K562 (cell line): ENCODE data around the gene NME4.
A peak's percentile ranks its signal among the peaks of the same experiment; 100 is the strongest.

Experiments
- CBX1 ChIP-seq: sonication (generic); IDR thresholded peaks from 2 replicates; pipeline ENCODE4 v1.6.1; 2016; ENCODE audit warnings: antibody characterized with exemption, low read depth, mild to moderate bottlenecking
- EP300 ChIP-seq: IDR thresholded peaks from 2 replicates; pipeline ENCODE4 v1.6.1; 2012; ENCODE audit warnings: low read length, improper control_type of control experiment
- IRF2 ChIP-seq: sonication (generic); formaldehyde crosslinking; IDR thresholded peaks from 2 replicates; pipeline ENCODE4 v1.8.1; 2022; ENCODE audit warnings: mild to moderate bottlenecking, missing genetic modification reagents
- KDM1A ChIP-seq, 2 experiments: fragments of 450-650 bp; IDR thresholded peaks; 2 replicates each; pipeline ENCODE4 v1.6.1; 2016; ENCODE audit warnings: mild to moderate bottlenecking in 2 of 2
- MCM7 ChIP-seq, 2 experiments: fragments of 450-650 bp; IDR thresholded peaks; 2 replicates each; pipeline ENCODE4 v1.6.1; 2016 to 2018
- RBM14 ChIP-seq: fragments of 200-400 bp; formaldehyde crosslinking; IDR thresholded peaks from 2 replicates; pipeline ENCODE4 v1.6.1; 2018; ENCODE audit warnings: low read depth, mild to moderate bottlenecking, low read length, moderate library complexity, borderline replicate concordance; ENCODE audit not compliant: insufficient read depth
- SMAD4 ChIP-seq: fragments of 250-450 bp; sonication (Bioruptor Pico); conservative IDR thresholded peaks from 2 replicates; pipeline ENCODE4 v1.8.0; 2021; ENCODE audit warnings: inconsistent platforms, mild to moderate bottlenecking, moderate library complexity
- TFAM ChIP-seq: fragments of 250-450 bp; sonication (Bioruptor Pico); conservative IDR thresholded peaks from 2 replicates; pipeline ENCODE4 v1.5.0; 2021; ENCODE audit warnings: mild to moderate bottlenecking, moderate library complexity
- ZEB2 ChIP-seq: fragments of 450-650 bp; IDR thresholded peaks from 2 replicates; pipeline ENCODE4 v1.6.1; 2016
- ZFP36 ChIP-seq: fragments of 150-350 bp; IDR thresholded peaks from 2 replicates; pipeline ENCODE4 v1.6.1; 2018; ENCODE audit warnings: low read length, low read depth; ENCODE audit not compliant: partially characterized antibody
- TF ChIP-seq, protein P1 (sequence below): fragments of 250-450 bp; sonication (Bioruptor Pico); IDR thresholded peaks from 2 replicates; pipeline ENCODE4 v1.5.0; 2020; ENCODE audit warnings: mild to moderate bottlenecking, borderline replicate concordance
- TF ChIP-seq, protein P2 (sequence below), 3 experiments: IDR thresholded peaks in 2 of 3; conservative IDR thresholded peaks in 1 of 3; 2 replicates each; pipeline ENCODE4 v1.5.1; 2011 to 2012; ENCODE audit warnings: low read length in 3 of 3, mild to moderate bottlenecking in 3 of 3, control low read depth in 2 of 3, improper control_type of control experiment in 1 of 3, inconsistent platforms in 1 of 3, low read depth in 1 of 3, mixed read lengths in 1 of 3, moderate library complexity in 1 of 3; ENCODE audit not compliant: insufficient read depth in 2 of 3
- TF ChIP-seq, protein P3 (sequence below): fragments of 250-450 bp; sonication (Bioruptor Pico); IDR thresholded peaks from 2 replicates; pipeline ENCODE4 v1.8.0; 2021; ENCODE audit warnings: mild to moderate bottlenecking, moderate library complexity
- TF ChIP-seq, protein P4 (sequence below): sonication (generic); IDR thresholded peaks from 2 replicates; pipeline ENCODE4 v1.6.1; 2016

DNA sequence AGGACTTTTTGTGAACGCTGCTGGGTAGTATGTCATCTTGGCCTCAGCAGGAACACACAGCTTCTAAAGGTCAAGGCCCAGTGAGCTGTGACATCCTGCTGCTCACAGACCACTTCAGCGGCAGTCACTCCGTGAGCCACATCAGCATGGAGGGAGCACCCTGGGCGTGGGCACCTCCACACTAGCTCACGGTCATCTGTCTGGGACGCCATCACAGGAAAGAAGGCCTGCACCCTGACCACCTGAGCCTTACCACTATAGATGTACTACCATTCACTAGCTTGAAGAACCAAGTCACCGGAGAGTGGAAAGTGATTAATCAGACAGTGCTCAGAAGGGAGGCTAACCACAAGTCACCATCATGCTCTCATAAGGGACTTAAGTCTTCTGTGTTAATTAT, 47.8 kb upstream of the NME4 start:
- TF ChIP-seq TFAM (CRISPR knock-in tag), result no peak
- no peak for TF ChIP-seq SMAD4 (CRISPR knock-in tag)
- TF ChIP-seq ZEB2, result no peak
- no peak for TF ChIP-seq ZFP36
- TF ChIP-seq, protein P1, sequence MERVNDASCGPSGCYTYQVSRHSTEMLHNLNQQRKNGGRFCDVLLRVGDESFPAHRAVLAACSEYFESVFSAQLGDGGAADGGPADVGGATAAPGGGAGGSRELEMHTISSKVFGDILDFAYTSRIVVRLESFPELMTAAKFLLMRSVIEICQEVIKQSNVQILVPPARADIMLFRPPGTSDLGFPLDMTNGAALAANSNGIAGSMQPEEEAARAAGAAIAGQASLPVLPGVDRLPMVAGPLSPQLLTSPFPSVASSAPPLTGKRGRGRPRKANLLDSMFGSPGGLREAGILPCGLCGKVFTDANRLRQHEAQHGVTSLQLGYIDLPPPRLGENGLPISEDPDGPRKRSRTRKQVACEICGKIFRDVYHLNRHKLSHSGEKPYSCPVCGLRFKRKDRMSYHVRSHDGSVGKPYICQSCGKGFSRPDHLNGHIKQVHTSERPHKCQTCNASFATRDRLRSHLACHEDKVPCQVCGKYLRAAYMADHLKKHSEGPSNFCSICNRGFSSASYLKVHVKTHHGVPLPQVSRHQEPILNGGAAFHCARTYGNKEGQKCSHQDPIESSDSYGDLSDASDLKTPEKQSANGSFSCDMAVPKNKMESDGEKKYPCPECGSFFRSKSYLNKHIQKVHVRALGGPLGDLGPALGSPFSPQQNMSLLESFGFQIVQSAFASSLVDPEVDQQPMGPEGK, result no peak
- TF ChIP-seq CBX1, result no peak
- no peak for TF ChIP-seq EP300
- TF ChIP-seq, protein P2, sequence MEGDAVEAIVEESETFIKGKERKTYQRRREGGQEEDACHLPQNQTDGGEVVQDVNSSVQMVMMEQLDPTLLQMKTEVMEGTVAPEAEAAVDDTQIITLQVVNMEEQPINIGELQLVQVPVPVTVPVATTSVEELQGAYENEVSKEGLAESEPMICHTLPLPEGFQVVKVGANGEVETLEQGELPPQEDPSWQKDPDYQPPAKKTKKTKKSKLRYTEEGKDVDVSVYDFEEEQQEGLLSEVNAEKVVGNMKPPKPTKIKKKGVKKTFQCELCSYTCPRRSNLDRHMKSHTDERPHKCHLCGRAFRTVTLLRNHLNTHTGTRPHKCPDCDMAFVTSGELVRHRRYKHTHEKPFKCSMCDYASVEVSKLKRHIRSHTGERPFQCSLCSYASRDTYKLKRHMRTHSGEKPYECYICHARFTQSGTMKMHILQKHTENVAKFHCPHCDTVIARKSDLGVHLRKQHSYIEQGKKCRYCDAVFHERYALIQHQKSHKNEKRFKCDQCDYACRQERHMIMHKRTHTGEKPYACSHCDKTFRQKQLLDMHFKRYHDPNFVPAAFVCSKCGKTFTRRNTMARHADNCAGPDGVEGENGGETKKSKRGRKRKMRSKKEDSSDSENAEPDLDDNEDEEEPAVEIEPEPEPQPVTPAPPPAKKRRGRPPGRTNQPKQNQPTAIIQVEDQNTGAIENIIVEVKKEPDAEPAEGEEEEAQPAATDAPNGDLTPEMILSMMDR (IDR thresholded peaks at IDR 0.05 in 2 of 3, conservative IDR thresholded peaks at IDR 0.05 in 1 of 3; ENCODE audit: insufficient read depth in 2 of 3, low read depth in 1 of 3, low read length in 3 of 3), result no peak
- TF ChIP-seq RBM14, result no peak
- TF ChIP-seq KDM1A (IDR thresholded peaks at IDR 0.05), result no peak
- TF ChIP-seq, protein P3, sequence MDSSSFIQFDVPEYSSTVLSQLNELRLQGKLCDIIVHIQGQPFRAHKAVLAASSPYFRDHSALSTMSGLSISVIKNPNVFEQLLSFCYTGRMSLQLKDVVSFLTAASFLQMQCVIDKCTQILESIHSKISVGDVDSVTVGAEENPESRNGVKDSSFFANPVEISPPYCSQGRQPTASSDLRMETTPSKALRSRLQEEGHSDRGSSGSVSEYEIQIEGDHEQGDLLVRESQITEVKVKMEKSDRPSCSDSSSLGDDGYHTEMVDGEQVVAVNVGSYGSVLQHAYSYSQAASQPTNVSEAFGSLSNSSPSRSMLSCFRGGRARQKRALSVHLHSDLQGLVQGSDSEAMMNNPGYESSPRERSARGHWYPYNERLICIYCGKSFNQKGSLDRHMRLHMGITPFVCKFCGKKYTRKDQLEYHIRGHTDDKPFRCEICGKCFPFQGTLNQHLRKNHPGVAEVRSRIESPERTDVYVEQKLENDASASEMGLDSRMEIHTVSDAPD, result no peak
- TF ChIP-seq, protein P4, sequence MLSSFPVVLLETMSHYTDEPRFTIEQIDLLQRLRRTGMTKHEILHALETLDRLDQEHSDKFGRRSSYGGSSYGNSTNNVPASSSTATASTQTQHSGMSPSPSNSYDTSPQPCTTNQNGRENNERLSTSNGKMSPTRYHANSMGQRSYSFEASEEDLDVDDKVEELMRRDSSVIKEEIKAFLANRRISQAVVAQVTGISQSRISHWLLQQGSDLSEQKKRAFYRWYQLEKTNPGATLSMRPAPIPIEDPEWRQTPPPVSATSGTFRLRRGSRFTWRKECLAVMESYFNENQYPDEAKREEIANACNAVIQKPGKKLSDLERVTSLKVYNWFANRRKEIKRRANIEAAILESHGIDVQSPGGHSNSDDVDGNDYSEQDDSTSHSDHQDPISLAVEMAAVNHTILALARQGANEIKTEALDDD, result peak; percentile 50; the same call in 1 of the 2 replicates
- no peak for TF ChIP-seq MCM7 (IDR thresholded peaks at IDR 0.05)
- no peak for TF ChIP-seq IRF2 (CRISPR knock-in tag)
